NCI-H2196 (cell line): ENCODE data around the gene C6orf132.

Experiments
- DNase-seq: peaks from one replicate; lab custom pipeline; 2025; ENCODE audit not compliant: unreplicated experiment; lab: John Stamatoyannopoulos, UW

C6orf132 gene

DNA sequence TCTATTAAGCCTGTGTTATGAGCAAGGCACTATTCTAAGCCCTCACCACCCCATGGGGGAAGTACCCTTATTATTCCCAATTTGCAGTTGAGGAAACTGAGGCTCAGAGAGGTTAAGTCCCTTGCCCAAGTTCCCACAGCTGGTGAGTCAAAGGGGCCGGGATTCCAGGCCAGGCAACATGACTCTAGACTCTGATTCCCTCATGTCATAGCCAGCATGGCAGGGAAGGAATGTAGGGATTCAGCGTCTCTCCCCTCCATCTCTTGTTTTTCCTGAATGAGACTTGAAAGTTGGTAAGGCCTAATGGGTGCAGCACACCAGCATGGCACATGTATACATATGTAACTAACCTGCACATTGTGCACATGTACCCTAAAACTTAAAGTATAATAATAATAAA, 6.7 kb downstream of the C6orf132 start:
- DNase-seq, result no peak

DNA sequence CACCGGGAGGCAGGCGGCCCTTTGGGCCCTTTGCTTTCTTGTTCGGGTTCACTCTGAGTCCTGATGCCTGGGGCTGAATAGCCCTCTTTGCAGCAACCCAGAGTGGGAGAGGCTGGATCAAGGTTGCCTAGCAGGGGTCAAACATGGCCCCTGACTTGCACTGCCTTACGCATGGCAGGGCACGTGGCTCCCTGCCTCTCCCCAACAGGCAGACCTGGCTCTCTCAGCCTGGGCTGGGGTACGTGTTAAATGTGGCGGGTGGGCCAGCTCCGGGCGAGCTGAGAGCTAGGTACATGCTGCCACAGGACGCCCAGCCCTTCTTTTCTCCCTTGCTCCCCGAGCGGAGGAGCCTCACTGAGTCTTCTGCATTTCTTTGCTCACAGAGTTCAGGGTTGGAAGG, 7.3 kb downstream of the C6orf132 start:
- DNase-seq, result no peak

DNA sequence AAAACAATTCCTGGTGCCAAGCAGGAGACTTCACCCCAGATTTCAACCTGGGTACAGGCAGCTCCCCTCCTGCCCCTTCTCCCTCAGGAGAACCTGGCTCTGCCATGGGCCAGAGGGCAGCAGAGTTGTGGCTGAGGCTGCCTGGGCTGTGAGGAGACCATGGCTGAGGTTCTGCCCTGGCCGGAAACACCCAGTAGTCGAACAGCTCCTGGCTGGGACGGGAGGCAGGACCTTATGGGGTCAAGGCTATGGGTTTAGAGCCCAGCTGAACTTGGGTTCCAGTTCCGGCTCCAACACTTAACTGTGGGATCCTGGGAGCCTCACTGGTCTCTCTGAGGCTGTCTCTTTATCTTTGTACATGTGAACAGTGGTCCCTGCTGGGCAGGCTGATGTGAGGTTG, 8.5 kb downstream of the C6orf132 start:
- no peak for DNase-seq

- DNase-seq, result no peak
Observed at GRCh38 chr6:42131531-42131930, 10.9 kb downstream of the C6orf132 start.

- DNase-seq, result no peak
Observed at GRCh38 chr6:42129360-42129676, 13.1 kb downstream of the C6orf132 start.

- no peak for DNase-seq
Observed at GRCh38 chr6:42128460-42129359, 13.7 kb downstream of the C6orf132 start.

DNA sequence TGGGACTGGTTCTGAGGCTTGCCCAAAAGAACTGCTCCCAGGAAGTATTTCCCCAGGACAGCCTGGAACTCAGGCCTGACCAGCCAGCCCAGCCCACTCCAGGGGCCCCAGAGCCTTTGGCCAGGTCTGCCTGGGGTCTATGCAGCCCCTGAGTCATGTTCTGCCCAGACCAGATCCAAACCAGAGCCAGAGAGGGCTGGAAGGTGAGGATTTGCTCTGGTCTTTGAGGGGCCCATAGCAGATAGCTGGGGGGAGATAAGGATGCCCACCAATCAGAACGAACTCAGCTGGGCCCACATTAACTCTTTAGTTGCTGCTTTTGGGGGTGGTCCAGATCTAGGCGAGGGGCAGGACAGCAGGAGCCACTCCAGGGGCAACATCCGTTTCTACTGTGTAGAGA, 16.8 kb downstream of the C6orf132 start:
- no peak for DNase-seq

- no peak for DNase-seq
Observed at GRCh38 chr6:42125231-42125630, 17.2 kb downstream of the C6orf132 start.

DNA sequence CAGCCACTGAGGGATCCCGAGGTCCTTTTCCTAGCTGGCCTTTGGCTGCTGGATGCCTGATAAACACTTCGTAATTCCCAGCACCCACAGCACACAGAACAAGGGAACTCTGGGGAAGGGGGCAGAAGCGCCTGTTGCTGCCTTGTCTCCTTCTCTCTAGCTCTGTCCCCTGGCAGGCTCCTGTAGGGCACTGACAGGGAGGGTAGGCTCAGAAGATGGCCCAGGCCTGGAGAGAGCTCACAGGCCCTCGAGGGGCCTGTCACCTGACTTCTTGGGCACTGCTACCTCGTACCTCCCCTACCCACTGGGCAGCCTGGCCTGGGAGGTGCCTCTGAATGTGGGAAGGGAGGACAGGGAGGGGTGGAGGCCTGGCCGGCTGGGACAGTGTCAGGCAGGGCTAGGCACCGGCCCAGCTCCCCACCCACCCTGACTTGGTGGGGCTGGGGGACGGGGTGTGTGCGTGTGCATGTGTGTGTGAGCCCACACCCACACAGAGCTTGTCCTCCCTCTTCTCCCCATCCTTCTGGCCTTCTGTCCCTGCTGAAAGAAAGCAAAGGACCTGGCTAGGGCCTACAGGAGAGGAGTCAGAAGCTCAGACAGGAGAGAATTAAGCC, 18.1 kb downstream of the C6orf132 start:
- no peak for DNase-seq

DNA sequence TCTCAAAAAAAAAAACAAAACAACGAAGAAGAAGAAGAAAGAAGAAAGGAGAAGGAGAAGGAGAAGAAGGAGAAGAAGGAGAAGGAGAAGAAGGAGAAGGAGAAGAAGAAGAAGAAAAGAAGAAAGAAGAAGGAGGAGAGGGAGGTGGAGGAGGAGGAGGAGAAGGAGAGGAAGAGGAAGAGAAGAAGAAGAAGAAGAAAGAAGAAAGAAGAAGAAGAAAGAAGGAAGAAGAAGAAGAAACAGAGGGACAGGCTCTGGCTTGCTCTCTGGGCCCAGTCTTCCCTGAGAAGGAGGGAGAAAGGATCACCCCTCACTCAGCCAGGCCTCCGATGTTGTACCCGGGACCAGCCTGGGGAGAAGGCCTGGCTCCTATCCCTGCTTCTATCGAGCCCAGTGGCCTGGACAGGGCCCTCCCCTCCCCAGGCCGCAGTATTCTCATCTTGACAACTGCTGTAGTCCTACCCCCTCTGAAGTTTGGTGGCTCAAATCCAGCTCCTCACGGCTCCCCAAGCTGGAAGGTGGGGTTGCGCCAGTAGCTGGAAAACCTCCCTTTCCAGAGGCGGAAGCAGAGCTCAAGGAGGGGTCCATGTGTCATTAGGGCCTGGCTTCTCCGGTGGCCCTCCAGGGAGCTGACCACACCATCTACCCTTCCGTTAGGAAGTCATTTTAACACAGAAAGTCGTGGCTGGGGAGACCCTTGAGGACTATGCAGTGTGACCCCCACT, 18.9 kb downstream of the C6orf132 start:
- DNase-seq, result no peak

- DNase-seq, result no peak
Observed at GRCh38 chr6:42120895-42121865, 21.2 kb downstream of the C6orf132 start.

GRCh38 chr6:42118162-42119001, 24.0 kb downstream of the C6orf132 start:
- peak; percentile 38 for DNase-seq

GRCh38 chr6:42117843-42118161, 24.6 kb downstream of the C6orf132 start:
- DNase-seq, result no peak

DNA sequence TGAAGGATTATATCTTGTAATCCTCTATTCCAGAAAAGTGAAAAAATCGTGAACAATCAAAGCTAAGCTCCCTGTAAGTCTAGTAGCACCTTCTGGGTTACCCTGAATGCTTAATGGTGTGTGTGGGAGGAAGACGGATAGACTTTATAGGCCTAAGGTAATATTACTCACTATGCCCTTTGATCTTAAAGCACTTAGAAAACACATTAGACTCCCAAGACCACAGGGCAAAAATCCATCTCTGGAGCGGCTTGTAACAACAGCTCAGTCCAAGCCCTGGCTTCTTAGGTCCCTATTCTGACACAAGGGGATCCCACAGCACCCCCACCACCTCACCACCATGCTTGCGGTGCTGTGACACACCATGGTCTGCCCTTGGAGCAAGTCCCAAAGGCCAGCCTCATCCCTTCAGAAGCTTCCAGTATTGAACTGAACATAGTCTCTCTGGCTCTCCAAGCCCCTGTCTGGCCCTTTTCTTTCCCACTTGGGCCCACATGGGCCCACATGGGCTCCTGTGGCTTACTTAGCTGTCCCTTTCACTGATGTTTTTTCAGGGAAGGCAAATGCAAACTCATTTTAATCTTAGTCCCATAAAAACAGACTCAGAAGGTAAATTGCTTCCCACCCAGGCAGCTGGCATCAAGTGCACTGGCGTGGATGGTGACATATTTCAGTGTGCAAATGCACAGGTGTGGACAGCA, 28.3 kb downstream of the C6orf132 start:
- DNase-seq, result no peak

- DNase-seq, result no peak
Observed at GRCh38 chr6:42112351-42112750, 30.1 kb downstream of the C6orf132 start.

DNA sequence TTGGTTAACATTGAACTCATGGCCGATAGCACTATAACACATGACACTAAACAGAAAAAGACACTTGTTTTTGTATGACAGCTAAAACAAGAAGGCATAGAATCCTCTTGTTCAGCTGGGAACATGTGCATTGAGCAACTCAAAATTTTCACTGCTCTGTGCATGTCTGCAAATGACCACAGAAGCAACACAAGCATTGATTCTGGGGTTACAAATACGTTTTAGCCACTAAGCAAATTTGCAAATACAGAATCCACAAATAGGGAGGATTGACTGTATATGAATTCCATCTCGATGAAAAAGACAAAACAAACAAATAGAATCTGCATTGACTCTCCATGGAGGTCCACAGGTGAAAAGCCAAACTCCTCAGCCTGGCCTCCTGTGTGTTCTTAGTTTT, 31.7 kb downstream of the C6orf132 start:
- DNase-seq, result no peak

- no peak for DNase-seq
Observed at GRCh38 chr6:42108071-42108470, 34.3 kb downstream of the C6orf132 start.

DNA sequence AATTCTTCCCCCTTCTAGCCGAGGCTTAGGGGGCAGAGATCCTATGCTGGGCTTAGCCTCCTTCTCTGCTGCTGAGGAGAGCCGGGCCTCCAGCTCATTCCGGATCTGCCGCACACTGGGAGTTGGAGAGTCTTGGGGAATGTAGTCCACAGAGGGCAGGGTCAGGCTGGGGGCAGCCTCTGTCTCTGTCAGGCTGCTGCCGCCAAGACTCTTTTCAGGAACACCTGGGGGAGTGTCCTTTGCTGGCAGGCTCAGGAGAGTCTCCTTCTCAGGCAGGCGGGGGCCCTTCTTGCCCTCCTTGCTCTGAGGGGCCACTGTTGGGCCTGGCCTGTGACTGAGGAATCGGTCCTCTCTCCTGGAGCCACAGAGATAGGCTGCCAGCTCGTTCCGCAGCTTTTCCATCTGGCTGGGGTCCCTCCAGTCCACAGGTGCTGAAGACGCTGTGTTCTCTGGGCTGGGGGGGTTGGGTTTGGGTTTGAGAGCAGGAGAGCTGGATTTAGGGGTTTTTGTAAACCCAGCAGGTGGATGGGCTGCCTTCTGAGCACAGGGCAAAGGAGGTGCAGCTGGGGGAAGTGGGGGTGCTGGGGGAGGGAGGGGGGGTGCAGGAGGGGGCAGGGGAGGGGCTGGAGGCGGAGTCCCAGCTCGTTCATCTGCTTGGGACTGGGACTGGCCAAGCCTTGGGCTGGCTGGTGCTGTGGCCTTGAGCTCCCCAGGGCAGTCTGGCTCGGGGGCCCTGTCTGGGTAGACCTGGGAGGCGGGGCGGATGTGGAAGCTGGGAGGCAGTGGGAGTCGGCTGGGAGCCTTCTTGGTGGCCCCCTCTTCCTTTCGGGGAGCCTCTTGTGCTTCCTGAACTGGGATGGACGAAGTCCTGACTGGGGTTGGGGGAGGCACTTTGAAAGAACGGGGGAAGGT, 36.1 kb downstream of the C6orf132 start:
- DNase-seq, result no peak

DNA sequence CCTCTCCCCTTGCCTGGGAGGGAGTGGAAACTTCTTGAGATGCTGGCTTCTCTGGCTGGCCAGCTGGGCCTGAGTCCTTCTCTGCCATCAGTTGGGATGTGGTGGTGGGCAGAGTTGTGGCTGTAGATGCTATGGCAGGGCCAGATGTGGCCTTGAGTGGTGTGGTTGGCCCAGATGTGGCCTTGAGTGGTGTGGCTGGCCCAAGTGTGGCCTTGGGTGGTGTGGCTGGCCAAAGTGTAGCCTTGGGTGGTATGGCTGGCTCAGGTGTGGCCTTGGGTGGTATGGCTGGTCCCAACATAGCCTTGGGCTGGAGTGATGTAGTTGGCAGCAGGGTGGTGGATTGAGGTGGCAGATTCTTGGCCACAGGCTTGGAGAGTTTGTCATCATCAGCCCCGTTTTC, 36.7 kb downstream of the C6orf132 start:
- DNase-seq, result no peak
